OCI-LY7 (cell line): Measurements from ENCODE around the gene ZNF396. TPM values are rescaled to one million over a fixed set of nuclear protein-coding genes. Genes with fewer than 3 reads are reported as not detected.
A peak's percentile ranks its signal among the peaks of the same experiment; 100 is the strongest.

ENCODE experiments used
- BruUV-seq: library from RNA; stranded (reverse); fragments of 400-500 nt; replicated peaks from 2 replicates; lab custom pipeline; 2021; lab: Mats Ljungman, UMichigan
- CTCF ChIA-PET: fragments of 300-600 bp; sonication (Branson Sonifier 250); formaldehyde crosslinking; loops from one replicate; lab custom pipeline; 2022; ENCODE audit warnings: antibody characterized with exemption; ENCODE audit not compliant: unreplicated experiment; lab: Charles Lee
- POLR2A ChIA-PET: fragments of 300-600 bp; sonication (Branson Sonifier 250); formaldehyde crosslinking; loops from one replicate; lab custom pipeline; 2022; ENCODE audit warnings: antibody characterized with exemption; lab: Charles Lee
- DNase-seq: peaks from one replicate; pipeline ENCODE4 v3.0.0-alpha.2; 2015; ENCODE audit warnings: low spot score
- H2AFZ ChIP-seq: fragments of 200-600 bp; sonication (generic), shearing (Covaris generic); 2 replicates; pipeline ENCODE4 v1.6.1; 2014; ENCODE audit warnings: mild to moderate bottlenecking, antibody characterized with exemption, low read length, moderate library complexity
- H3K27ac ChIP-seq: fragments of 200-600 bp; sonication (generic); 2 replicates; pipeline ENCODE4 v1.5.1; 2014; ENCODE audit warnings: mixed run types, low read depth, mild to moderate bottlenecking, moderate library complexity, low read length, inconsistent platforms; ENCODE audit not compliant: poor library complexity, severe bottlenecking
- H3K36me3 ChIP-seq: fragments of 200-600 bp; sonication (generic); 2 replicates; pipeline ENCODE4 v1.6.1; 2014; ENCODE audit warnings: mild to moderate bottlenecking, antibody characterized with exemption, low read length, moderate library complexity, mixed read lengths; ENCODE audit not compliant: insufficient read depth
- H3K4me1 ChIP-seq: fragments of 200-600 bp; sonication (generic); 2 replicates; pipeline ENCODE4 v1.5.1; 2014; ENCODE audit warnings: mild to moderate bottlenecking, low read length; ENCODE audit not compliant: insufficient read depth, poor library complexity, severe bottlenecking
- H3K4me2 ChIP-seq: fragments of 200-600 bp; sonication (generic); 2 replicates; pipeline ENCODE4 v1.6.1; 2014; ENCODE audit warnings: mild to moderate bottlenecking, low read length
- H3K4me3 ChIP-seq: fragments of 200-600 bp; sonication (generic); 2 replicates; pipeline ENCODE4 v1.5.1; 2014; ENCODE audit warnings: mild to moderate bottlenecking, low read depth, low read length; ENCODE audit not compliant: poor library complexity, severe bottlenecking
- H3K79me2 ChIP-seq: fragments of 200-600 bp; sonication (generic); 2 replicates; pipeline ENCODE4 v1.6.1; 2016; ENCODE audit warnings: low read depth, mild to moderate bottlenecking, low read length, moderate library complexity, mixed read lengths; ENCODE audit not compliant: insufficient read depth
- H3K9me2 ChIP-seq: fragments of 200-600 bp; sonication (generic); 2 replicates; pipeline ENCODE4 v1.6.1; 2016; ENCODE audit warnings: mild to moderate bottlenecking, low read length, mixed read lengths; ENCODE audit not compliant: insufficient read depth
- H3K9me3 ChIP-seq: fragments of 200-600 bp; sonication (generic); 2 replicates; pipeline ENCODE4 v1.6.1; 2014; ENCODE audit warnings: mild to moderate bottlenecking, mixed run types, low read length, mixed read lengths
- H4K20me1 ChIP-seq: fragments of 200-600 bp; sonication (generic); 2 replicates; pipeline ENCODE4 v1.6.1; 2014; ENCODE audit warnings: mild to moderate bottlenecking, antibody characterized with exemption, low read length, moderate library complexity, mixed read lengths; ENCODE audit not compliant: insufficient read depth
- EZH2phosphoT487 ChIP-seq: fragments of 200-600 bp; sonication (generic); IDR thresholded peaks from 2 replicates; pipeline ENCODE4 v1.6.1; 2018; ENCODE audit warnings: low read depth, borderline replicate concordance, mild to moderate bottlenecking, mixed run types, antibody characterized with exemption, low read length, moderate library complexity, mixed read lengths
- intact Hi-C: fragments of 100-400 bp; cut with micrococcal nuclease; formaldehyde crosslinking; loops from one replicate; pipeline ENCODE4 v1.10.0; 2022; ENCODE audit not compliant: unreplicated experiment
- total RNA-seq, 2 experiments: library from RNA; depleted of rRNA in 1 of 2; stranded (reverse); fragments of >200 nt in 1 of 2; shearing (Covaris generic) in 1 of 2; gene quantifications; 2 replicates each; pipeline ENCODE4 v1.2.3, GENCODE V29; 2014 to 2022
- TF ChIP-seq, protein P1 (sequence below): fragments of 200-600 bp; sonication (generic); conservative IDR thresholded peaks from 2 replicates; pipeline ENCODE4 v1.5.1; 2014; ENCODE audit warnings: mild to moderate bottlenecking, antibody characterized with exemption, low read length, moderate library complexity, mixed read lengths

Gene ZNF396
- total RNA-seq, 2 experiments from 2014 or later: 0.38 to 1.1 TPM

DNA sequence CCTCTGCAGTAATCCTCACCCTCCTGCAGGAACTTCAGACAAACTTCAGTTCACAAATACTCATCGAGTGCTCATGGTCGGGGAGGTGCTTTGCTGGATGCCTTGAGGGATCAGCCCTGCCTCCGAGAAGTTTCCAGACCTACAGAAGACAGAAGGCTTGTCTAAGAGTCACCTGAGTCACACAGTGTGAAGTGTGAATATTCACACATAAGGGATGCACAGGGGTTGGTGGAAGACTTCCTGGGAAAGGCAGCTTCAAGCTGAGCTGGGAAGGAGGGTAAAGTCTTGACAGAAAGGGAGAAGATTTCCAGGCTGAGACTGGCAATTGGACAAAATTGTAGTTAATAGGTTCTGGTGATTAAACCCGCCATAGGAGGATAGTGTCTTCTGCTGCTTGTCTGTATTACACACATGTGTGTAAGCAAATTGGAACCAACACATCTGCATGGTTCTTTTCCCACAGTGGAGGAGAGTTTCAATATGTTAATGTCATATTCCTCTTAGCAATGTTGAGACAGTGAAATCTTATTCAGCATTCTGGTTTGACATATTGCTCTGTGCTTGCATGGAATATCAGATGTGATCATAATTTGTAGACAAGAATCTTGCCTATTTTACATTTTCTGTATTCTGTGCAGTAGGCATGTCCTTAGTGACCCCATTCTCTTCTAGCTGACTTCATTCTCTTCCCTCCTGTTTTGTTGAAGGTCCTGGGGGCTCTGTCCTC is 34.7 kb upstream of the ZNF396 start:
- peak overlapping the region; percentile 59 for H3K4me2 ChIP-seq
- ChIA-PET POLR2A (no interaction called here), CTCF (interaction anchor here (0.6 kb wide), 1 partner anchor 88 kb away, joined by 3 read pairs; no protein-coding TSS in a partner anchor)
- TF ChIP-seq, protein P1, sequence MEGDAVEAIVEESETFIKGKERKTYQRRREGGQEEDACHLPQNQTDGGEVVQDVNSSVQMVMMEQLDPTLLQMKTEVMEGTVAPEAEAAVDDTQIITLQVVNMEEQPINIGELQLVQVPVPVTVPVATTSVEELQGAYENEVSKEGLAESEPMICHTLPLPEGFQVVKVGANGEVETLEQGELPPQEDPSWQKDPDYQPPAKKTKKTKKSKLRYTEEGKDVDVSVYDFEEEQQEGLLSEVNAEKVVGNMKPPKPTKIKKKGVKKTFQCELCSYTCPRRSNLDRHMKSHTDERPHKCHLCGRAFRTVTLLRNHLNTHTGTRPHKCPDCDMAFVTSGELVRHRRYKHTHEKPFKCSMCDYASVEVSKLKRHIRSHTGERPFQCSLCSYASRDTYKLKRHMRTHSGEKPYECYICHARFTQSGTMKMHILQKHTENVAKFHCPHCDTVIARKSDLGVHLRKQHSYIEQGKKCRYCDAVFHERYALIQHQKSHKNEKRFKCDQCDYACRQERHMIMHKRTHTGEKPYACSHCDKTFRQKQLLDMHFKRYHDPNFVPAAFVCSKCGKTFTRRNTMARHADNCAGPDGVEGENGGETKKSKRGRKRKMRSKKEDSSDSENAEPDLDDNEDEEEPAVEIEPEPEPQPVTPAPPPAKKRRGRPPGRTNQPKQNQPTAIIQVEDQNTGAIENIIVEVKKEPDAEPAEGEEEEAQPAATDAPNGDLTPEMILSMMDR: no peak
- no peak for TF ChIP-seq EZH2phosphoT487
- intact Hi-C loops: loop anchor here (2.0 to 5.0 kb wide), 2 partner anchors 55 to 171 kb away; partner anchors contain the start of gene GALNT1
- peak overlapping the region; percentile 86 for H3K27ac ChIP-seq
- BruUV-seq: no TSS peak
- DNase-seq: no peak
- H3K9me2 ChIP-seq: no peaks in the 10 kb centered on the region
- no peak overlapping the region for H3K4me3 ChIP-seq
- no peak overlapping the region for H2AFZ ChIP-seq
- no peaks in the 10 kb centered on the region for H3K79me2 ChIP-seq
- peaks cover 61% of the 10 kb centered on the region for H3K4me1 ChIP-seq
- H3K9me3 ChIP-seq: no peaks in the 10 kb centered on the region
- no peaks in the 10 kb centered on the region for H4K20me1 ChIP-seq
- no peaks in the 10 kb centered on the region for H3K36me3 ChIP-seq

DNA sequence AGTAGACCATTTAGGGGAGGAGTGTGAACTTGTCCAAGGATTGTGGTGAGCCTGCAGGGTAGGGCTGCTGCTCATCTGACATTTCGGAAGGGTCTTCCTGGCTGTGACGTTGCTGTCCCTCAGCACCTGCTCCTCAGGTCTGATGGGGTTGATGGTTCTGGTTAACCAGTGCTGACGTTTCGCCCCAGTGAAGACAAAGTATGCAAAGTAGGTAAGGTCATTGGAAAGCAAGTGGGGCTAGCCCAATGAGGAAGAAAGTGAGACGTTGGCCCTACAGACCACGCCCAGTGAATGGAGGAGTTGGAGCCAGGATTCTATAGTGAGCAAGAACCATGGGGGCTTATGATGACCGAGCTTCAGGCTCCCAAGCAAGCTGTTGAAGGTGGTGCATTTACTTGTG is 33.4 kb upstream of the ZNF396 start:
- Histone ChIP-seq H3K79me2 (no peaks in the 10 kb centered on the region), H4K20me1 (no peaks in the 10 kb centered on the region), H3K27ac (no peak overlapping the region), H2AFZ (peak overlapping the region; percentile 46; the same call in 1 of the 2 replicates), H3K4me1 (peaks cover 55% of the 10 kb centered on the region), H3K9me2 (no peaks in the 10 kb centered on the region), H3K36me3 (no peaks in the 10 kb centered on the region), H3K9me3 (no peaks in the 10 kb centered on the region), H3K4me3 (peak overlapping the region; percentile 22), H3K4me2 (peak overlapping the region; percentile 47)
- ChIA-PET POLR2A (interaction anchor here (0.8 to 1.5 kb wide), 2 partner anchors 12 to 85 kb away, joined by 3 read pairs; no protein-coding TSS in a partner anchor), CTCF (interaction anchor here (0.6 kb wide), 1 partner anchor 84 kb away, joined by 6 read pairs; no protein-coding TSS in a partner anchor)
- intact Hi-C loops: loop anchor here (2.0 to 5.0 kb wide), 2 partner anchors 56 to 172 kb away; partner anchors contain the start of gene GALNT1
- BruUV-seq: no TSS peak
- DNase-seq: peak; percentile 40
- TF ChIP-seq, protein P1: no peak
- no peak for TF ChIP-seq EZH2phosphoT487
